DND-41 (cell line): ENCODE results near the gene C1orf105.

ENCODE experiments used
- EZH2 ChIP-seq: IDR thresholded peaks from 3 replicates; pipeline ENCODE4 v1.6.1; 2012; ENCODE audit warnings: borderline replicate concordance, low read depth, mild to moderate bottlenecking, moderate library complexity, low read length, inconsistent platforms; ENCODE audit not compliant: severe bottlenecking
- TF ChIP-seq, protein P1 (sequence below): IDR thresholded peaks from 2 replicates; pipeline ENCODE4 v1.5.1; 2012; ENCODE audit warnings: borderline replicate concordance, low read length, moderate library complexity, mild to moderate bottlenecking; ENCODE audit not compliant: poor library complexity, severe bottlenecking; ENCODE audit errors: extremely low read depth

DNA sequence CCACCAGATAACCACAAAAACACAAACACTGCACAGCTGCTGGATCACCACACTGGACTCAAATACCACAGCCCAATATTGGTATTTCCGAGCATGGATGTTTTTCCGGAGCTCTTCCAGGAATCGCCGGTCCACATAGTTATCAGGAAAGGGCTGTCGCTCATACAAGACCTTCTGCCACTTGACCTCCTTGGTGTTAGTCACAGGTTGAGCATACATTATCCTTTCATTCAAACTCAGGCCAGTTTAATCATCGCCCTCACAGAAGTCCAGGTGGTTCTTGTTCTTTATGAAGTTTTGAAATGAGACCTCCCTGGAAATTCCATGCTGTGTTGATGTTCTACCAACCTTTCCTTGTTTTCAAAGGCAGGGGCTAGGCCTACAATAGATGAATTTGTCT is 21.9 kb downstream of the C1orf105 start:
- TF ChIP-seq, protein P1, sequence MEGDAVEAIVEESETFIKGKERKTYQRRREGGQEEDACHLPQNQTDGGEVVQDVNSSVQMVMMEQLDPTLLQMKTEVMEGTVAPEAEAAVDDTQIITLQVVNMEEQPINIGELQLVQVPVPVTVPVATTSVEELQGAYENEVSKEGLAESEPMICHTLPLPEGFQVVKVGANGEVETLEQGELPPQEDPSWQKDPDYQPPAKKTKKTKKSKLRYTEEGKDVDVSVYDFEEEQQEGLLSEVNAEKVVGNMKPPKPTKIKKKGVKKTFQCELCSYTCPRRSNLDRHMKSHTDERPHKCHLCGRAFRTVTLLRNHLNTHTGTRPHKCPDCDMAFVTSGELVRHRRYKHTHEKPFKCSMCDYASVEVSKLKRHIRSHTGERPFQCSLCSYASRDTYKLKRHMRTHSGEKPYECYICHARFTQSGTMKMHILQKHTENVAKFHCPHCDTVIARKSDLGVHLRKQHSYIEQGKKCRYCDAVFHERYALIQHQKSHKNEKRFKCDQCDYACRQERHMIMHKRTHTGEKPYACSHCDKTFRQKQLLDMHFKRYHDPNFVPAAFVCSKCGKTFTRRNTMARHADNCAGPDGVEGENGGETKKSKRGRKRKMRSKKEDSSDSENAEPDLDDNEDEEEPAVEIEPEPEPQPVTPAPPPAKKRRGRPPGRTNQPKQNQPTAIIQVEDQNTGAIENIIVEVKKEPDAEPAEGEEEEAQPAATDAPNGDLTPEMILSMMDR = no peak
- TF ChIP-seq EZH2 = no peak
